ENCODE data around the gene LMBR1L.

The LMBR1L gene

DNA sequence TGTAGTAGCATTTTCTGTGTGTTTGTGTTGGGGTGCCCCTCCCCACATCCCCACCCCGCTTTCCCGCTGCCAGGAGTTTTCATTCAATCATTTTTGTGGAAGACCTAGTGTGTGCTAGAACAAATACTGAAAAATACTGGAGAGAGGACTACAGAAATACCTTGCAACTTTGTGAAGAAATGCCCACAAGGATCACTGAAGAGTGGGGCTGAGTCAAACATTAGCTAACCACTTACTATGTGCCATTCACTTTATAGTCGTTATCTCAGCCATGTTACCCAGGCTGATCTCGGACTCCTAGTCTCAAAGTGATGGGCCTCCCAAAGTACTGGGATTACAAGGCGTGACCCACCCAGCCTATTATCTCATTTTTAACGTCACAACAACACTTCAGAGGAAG is 559 bp upstream of the LMBR1L start:
- no peak for DNase-seq

DNA sequence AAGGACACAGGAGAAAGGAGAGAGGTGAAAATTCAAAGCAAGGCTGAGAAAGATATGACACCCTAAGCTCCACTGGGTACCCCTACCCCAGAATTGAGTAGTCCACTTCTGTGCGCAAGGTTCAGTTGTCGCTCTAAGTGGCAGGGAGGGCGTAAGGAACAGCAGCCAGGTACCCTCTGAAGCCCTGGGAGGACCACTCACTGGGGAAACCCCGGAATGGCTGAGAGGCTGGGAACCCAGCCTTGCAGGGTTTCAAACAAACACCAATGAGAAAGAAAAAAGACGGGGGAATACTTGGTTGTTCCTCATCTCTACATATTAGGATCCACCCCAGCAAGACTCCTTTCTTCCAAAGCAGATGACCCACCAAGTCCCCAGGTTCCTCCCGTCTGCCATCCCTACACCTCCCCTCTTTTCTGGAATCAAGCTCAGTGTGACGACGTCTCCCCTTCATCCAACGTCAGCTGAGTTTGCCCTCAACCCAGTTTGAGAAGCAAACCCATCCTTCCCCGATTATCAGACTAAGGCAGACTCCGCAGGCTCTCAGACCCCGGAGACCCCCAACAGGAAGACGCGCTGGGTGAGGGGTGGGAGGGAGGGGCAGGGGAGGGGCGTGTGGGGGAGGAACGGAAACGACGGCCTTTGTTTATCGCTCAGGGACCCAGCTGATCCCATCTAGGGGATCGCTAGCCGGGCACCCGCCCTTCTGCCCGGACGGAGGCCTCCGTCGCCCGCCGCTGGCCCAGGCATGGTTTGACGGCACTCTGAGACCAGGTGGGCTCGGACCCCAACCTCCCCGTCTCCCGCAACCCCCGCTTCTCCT is 795 bp downstream of the LMBR1L start:
- no peak for DNase-seq

DNA sequence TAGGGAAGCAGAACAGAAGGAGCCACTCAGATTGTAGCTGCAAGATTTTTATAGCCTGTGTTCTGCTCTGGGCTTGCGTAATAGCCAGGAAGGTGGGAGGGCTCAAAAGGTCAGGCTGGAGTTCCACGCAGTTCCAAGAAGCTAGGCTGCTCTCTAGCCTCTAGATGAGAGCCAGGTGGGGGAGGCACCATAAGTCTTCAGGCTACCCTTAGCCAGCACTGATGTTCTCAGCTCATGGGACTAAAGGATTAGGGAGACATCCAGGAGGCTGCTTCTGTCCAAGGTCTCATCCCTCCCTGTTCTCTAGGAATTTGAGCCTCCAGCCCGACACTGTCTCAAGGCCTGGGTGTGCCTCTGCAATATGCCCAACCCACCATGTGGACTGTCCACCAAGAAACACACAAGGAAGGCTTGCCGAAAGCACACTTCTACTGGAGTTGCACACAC is 1.7 kb downstream of the LMBR1L start:
- DNase-seq, result no peak

DNA sequence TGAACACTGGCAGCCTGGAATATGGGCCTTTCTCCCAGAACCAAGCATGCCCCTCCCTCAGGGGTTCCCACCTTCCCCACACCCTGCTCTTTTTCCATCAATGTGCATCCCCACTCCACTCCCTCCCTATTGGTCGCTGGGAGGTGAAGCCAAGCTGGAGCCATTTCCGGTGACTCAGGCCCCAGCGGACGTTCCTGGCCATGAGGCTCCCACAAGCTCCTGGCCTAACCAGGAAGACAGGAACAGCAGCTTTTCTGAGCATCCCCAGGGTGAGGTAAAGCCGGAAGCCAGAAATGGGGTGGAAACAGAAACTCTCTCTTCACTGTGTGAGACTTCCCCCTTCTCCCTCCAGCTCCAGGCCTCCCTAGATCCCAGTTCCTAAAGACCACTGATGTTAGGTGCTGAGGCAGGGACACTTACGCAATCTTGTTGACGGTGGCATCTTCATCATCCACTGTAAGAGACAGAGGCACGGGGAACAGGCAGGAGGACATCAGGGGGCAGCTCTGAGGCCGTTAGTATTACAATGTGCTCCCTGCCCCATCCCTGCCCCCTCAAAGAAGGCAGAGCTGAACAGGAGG is 5.1 kb downstream of the LMBR1L start:
- no peak for DNase-seq

- DNase-seq, result no peak
These were observed 5.8 kb downstream of the LMBR1L start for GRCh38 chr12:49104822-49105221.

DNA sequence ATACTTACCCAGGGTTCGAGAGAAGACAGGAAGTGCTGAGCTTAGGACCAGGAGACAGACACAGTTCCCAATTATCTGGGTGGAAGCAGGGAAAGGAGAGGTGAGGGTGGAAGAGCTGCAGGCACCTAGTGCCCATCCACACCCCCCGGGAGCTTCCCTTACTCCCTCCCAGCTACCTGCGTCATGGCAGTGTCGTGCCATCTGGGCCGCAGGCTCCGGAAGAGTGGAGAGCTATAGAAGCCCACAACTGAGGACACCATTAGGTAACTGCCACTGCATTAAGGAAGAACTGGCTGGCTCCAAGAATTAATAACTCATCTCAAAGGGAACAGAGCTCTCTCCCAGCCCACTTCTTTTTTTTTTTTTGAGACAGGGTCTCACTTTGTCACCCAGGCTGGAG is 10.3 kb downstream of the LMBR1L start:
- no peak for DNase-seq

DNA sequence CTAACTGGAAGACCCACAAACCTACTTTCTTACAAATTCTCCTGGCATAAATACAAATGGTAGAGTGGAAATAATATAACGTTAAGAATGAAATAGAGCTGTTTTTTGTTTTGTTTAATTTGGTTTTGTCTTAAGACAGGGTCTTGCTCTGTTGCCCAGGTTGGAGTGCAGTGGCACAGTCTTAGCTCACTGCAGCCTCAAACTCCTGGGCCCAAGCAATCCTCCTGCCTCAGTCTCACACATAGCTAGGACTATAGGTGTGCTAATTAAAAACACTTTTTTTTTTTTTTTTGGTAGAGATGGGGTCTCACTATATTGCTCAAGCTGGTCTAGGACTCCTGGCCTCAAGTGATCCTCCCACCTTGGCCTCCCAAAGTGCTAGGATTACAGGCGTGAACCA is 11.9 kb downstream of the LMBR1L start:
- no peak for DNase-seq

GRCh38 chr12:49098035-49098451 is 12.6 kb downstream of the LMBR1L start:
- peak; percentile 60 for DNase-seq

DNA sequence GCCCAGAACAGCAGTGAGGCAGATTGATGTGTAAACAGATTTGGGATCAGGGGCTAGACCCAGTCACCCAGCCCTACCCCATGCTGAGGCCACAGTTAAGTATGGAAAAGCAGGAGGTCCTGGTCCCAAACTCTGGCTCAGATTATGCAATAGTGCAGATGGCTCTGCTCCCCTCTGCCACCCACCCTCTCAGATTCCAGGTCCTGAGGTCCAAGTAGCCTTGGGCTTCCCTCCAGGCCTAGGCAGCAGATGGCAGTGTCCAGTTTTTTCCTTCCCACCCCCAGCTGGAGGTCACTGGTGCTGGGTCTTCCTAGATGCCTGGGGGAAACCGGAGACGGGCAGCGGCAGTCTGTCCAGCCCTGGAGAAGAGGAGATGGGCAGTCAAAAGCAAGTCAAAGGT is 13.3 kb downstream of the LMBR1L start:
- no peak for DNase-seq

GRCh38 chr12:49094975-49095365 is 15.7 kb downstream of the LMBR1L start:
- DNase-seq, result no peak

- no peak for DNase-seq
These were observed 16.3 kb downstream of the LMBR1L start, which contains the start of gene DHH for GRCh38 chr12:49094160-49094974. Gene DHH, minus strand, starts transcription at chr12:49094801. Its CDS starts 289 bp downstream, at chr12:49094512.

GRCh38 chr12:49093792-49094159 is 16.9 kb downstream of the LMBR1L start:
- no peak for DNase-seq

DNA sequence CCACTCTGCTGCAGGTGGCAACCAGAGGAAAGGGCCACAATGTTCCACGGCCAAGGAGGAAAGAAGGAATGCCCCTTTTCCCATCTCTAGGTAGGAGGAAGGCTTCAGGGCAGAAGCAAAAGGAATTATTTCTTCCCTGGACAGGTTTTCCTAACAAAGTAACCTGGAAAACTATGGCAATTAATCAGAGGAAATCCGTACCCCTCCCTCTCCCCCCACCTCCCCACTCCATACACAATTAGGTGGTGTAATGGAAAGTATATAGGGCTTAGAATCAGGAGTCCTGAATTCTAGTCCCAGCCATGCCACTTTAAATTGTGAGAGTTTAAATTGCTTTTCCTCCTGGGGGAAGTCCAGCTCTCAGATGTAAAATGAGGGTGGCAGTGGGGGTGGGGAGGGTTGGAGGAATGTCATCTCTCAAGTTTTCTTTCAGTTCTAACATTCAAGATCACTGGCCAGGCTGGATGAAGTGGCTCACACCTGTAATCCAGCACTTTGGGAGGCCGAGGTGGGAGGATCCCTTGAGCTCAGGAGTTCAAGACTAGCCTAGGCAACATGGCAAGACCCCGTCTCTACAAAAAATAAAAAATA is 17.7 kb downstream of the LMBR1L start:
- no peak for DNase-seq

GRCh38 chr12:49092086-49092815 is 18.4 kb downstream of the LMBR1L start:
- DNase-seq, result peak; percentile 55

DNA sequence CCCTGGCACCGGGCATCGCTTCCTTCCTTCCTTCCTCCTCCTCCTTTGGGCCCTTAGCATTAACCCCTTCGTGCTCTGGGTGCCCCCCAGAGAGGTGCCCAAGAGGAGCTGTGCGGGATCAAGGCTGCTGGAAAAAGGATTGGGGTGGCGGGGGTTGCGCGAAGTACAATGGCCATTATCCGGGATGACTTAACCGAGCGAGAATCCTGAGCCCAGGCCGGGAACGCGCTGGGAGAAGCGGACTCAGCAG is 18.9 kb downstream of the LMBR1L start:
- DNase-seq, result no peak

- no peak for DNase-seq
These were observed 19.4 kb downstream of the LMBR1L start for GRCh38 chr12:49091056-49091835.

DNA sequence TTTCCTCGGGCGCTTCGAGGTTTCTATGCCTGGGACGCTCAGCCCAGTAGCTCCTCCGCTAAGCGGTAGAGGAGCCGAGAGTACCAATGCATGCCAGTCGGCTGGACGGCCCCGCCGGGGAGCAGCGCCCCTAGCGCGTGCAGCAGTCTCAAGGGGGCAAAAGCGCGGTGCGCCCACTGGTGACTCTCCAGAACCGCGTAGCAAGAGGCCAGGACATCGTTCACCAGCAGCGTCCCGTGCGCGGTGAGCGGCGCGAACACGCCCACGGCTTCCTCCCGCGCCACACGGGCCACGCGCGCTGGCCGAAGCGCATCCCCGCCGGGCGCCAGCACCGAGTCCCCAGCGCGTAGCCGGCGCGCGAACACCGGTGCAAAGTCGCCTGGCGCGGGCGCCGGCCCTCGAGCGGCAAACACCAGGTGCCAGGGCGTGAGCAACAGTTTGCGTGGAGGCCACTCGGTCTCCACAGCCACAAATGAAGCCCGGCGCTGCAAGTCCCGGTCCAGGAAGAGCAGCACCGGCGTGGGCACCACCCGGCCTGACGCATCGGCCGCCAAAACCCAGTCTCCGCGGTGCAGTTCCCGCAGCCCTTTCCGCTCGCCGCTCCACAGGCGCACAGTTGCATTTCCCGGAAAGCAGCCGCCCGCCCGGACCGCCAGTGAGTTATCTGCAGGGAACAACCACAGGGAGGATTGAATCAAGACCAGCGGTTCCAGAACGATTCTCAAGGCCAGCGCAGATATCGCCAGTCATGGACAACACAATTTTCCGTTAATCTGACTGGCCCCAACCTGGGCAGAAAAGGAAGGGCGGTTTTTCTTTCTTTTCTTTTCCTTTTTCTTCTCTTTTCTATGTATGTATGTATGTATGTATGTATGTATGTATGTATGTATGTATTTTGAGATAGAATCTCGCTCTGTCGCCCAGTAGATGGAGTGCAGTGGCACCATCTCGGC is 20.6 kb downstream of the LMBR1L start:
- DNase-seq, result no peak

DNA sequence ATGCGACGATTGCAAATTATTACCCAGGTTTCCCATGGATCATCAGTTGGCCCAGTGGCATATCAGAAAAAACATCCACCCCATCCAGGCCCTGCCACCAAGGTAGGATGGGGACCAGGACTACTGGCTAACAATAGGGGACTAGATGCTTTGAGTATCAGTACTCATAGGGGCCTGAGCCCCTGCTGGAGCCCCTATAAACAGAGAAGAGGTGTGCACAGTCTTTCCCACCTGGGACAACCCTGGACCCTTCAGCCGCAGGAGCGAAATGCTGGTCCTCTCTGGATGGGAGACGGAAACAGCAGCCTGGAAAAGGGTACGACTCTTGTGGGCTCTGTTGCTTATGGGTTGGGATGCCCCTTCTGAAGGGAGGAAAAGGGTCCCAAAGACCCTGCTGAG is 21.7 kb downstream of the LMBR1L start:
- no peak for DNase-seq

DNA sequence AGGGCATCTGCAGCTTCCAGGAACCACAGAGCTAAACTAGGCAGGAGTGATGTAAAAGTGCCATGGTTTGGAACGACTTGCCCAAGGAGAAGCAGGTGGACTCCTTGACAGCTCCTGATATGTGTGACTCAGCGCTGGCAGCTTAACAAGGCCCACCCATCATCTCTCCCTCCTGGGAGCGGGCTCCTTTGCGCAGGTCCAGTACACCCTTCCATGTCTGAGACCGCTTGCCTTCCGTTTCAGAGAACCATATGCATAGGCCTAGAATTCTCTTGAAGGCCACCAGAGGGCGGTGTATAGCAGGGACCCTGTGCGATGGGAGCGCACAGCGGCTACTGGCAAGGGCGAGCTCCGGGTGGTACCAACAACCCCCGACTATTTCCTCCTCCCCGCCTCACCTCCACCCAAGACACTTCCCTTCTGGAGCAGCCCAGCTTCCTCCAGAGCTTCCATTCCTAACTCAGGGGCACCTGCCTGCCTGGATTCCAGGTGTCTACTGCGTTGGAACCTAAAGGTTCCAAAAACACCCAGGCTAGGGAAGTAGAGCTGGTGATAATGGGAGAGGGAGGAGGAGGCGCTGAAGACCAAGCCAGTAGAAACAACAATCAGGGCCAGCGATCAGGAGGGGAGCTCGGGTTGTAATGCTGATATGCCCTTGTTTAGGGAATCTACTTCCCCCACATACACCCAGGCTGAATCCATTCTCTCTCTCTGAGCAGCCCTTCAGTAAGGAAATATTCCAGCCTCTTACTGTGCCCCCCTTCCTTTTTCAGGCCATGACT is 22.3 kb downstream of the LMBR1L start:
- DNase-seq, result peak; percentile 69

DNA sequence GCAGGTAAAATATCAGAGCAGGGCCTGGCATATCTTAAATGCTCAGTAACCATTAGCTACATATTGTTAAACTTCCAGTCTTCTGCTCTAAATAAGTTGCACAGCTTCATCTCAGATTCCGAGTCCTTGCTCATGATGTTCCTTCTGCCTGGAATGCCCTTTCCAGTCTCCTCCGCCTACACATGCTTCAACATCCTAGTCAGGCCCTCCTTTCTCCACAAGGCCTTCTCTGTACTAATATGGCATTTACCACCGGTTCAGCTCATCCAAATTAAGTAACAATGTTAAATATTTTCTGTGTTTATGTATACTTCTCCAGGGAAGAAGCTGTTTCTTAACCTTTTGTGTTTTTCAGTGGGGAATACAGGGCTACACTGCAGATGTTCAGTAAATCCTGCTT is 24.5 kb downstream of the LMBR1L start:
- no peak for DNase-seq
